Right lobe of liver (tissue), 4 donors: ENCODE results near the gene MRPS18A.

Experiments used
- CTCF ChIP-seq, 4 donors: fragments of 200-600 bp in 3 of 4; fragments of 450-650 bp in 1 of 4; IDR thresholded peaks; one replicate each; pipeline versions ENCODE4 v1.5.1 to v1.8.0; 2016 to 2022; ENCODE audit warnings: antibody characterized with exemption in 4 of 4, mild to moderate bottlenecking in 2 of 4
- POLR2A ChIP-seq: fragments of 450-650 bp; IDR thresholded peaks from one replicate; pipeline ENCODE4 v1.6.1; 2017; ENCODE audit warnings: antibody characterized with exemption, mild to moderate bottlenecking
- donor health status: DM: no; HTN: no; CAD: no.
- donor health status: DM: no; HTN: no; CAD: no.
- donor health status: DM: no; HTN: yes; CAD: no.

GRCh38 chr6:43645613-43645964, 42.0 kb downstream of the MRPS18A start:
- no peak for TF ChIP-seq CTCF (IDR thresholded peaks at IDR 0.05)
- no peak for TF ChIP-seq POLR2A
